A673 (cell line): ENCODE measurements around the gene CTXND1. TPM values are rescaled to one million over a fixed set of nuclear protein-coding genes. Genes with fewer than 3 reads are reported as not detected.

Experiments
- BruUV-seq: library from RNA; stranded (reverse); fragments of 400-500 nt; replicated peaks from 2 replicates; lab custom pipeline; 2021; lab: Mats Ljungman, UMichigan
- CTCF ChIA-PET: fragments of 300-600 bp; sonication (Branson Sonifier 250); formaldehyde crosslinking; loops from one replicate; lab custom pipeline; 2022; ENCODE audit warnings: antibody characterized with exemption; lab: Charles Lee
- POLR2A ChIA-PET: fragments of 300-600 bp; sonication (Branson Sonifier 250); formaldehyde crosslinking; loops from one replicate; lab custom pipeline; 2022; ENCODE audit warnings: antibody characterized with exemption; ENCODE audit not compliant: low non-redundant PET; lab: Charles Lee
- DNase-seq: peaks from one replicate; pipeline ENCODE4 v3.0.0-alpha.2; 2015; ENCODE audit warnings: low spot score
- H3K27ac ChIP-seq: fragments of 200-600 bp; sonication (generic); 2 replicates; pipeline ENCODE4 v1.5.1; 2016; ENCODE audit warnings: mixed run types, low read depth, mild to moderate bottlenecking, mixed read lengths, antibody characterized with exemption, low read length; ENCODE audit not compliant: poor library complexity, severe bottlenecking
- H3K27me3 ChIP-seq: fragments of 200-600 bp; sonication (generic); replicated peaks from 2 replicates; pipeline ENCODE4 v1.6.1; 2017; ENCODE audit warnings: mixed run types, low read depth, mild to moderate bottlenecking, mixed read lengths, antibody characterized with exemption, low read length; ENCODE audit not compliant: insufficient read depth, poor library complexity
- H3K36me3 ChIP-seq: fragments of 200-600 bp; sonication (generic); 2 replicates; pipeline ENCODE4 v1.6.1; 2016; ENCODE audit warnings: mixed run types, mild to moderate bottlenecking, mixed read lengths, antibody characterized with exemption, low read length; ENCODE audit not compliant: insufficient read depth, poor library complexity, severe bottlenecking
- H3K4me1 ChIP-seq: fragments of 200-600 bp; sonication (generic); 2 replicates; pipeline ENCODE4 v1.6.1; 2017; ENCODE audit warnings: mixed run types, mild to moderate bottlenecking, mixed read lengths, antibody characterized with exemption, low read length; ENCODE audit not compliant: insufficient read depth, poor library complexity, severe bottlenecking
- H3K4me3 ChIP-seq: fragments of 200-600 bp; sonication (generic); 2 replicates; pipeline ENCODE4 v1.5.1; 2016; ENCODE audit warnings: low read depth, mixed run types, mild to moderate bottlenecking, mixed read lengths, low read length; ENCODE audit not compliant: poor library complexity, severe bottlenecking
- H3K9me3 ChIP-seq: fragments of 200-600 bp; sonication (generic); 2 replicates; pipeline ENCODE4 v1.6.1; 2016; ENCODE audit warnings: mixed run types, low read depth, mild to moderate bottlenecking, mixed read lengths, antibody characterized with exemption, low read length; ENCODE audit not compliant: poor library complexity, severe bottlenecking
- EZH2 ChIP-seq: fragments of 200-600 bp; sonication (generic); IDR thresholded peaks from 2 replicates; pipeline ENCODE4 v1.6.1; 2017; ENCODE audit warnings: borderline replicate concordance, low read depth, mild to moderate bottlenecking, mixed read lengths, antibody characterized with exemption, low read length; ENCODE audit not compliant: poor library complexity, severe bottlenecking
- intact Hi-C: fragments of 100-400 bp; cut with micrococcal nuclease; formaldehyde crosslinking; loops from one replicate; pipeline ENCODE4 v1.10.0; 2022; ENCODE audit not compliant: unreplicated experiment
- total RNA-seq: library from RNA; stranded (reverse); gene quantifications from 2 replicates; pipeline ENCODE4 v1.2.3, GENCODE V29; 2021
- TF ChIP-seq, protein P1 (sequence below): fragments of 300-800, 200-600 bp; sonication (generic); conservative IDR thresholded peaks from 2 replicates; pipeline ENCODE4 v1.5.1; 2017; ENCODE audit warnings: low read depth, mild to moderate bottlenecking, antibody characterized with exemption, low read length, moderate library complexity, mixed read lengths

CTXND1 gene
- total RNA-seq, 1 experiment from 2014 or later, result not detected

DNA sequence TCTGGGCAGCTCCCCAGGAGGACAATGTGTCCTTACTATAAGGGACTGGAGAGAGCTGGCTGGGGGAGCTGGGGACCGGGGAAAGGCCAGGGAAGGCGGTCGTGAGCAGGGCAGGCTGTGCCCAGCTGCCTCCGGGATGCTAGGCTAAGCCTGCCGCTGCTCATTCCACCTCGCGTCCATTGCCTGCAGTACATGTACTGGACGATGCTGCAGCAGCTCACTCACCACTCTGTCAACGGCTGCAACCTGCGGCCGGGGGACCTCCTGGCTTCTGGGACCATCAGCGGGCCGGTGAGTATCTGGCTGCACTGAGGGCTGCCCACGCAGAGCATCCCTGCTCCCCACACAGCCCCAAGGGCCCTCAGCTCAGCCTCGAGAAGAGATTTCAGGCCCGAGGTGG lies 72.1 kb downstream of the CTXND1 start:
- intact Hi-C loops, result loop anchor here (10.0 kb wide), 1 partner anchor 185 kb away; no protein-coding TSS in a partner anchor
- DNase-seq, result no peak
- TF ChIP-seq, protein P1, sequence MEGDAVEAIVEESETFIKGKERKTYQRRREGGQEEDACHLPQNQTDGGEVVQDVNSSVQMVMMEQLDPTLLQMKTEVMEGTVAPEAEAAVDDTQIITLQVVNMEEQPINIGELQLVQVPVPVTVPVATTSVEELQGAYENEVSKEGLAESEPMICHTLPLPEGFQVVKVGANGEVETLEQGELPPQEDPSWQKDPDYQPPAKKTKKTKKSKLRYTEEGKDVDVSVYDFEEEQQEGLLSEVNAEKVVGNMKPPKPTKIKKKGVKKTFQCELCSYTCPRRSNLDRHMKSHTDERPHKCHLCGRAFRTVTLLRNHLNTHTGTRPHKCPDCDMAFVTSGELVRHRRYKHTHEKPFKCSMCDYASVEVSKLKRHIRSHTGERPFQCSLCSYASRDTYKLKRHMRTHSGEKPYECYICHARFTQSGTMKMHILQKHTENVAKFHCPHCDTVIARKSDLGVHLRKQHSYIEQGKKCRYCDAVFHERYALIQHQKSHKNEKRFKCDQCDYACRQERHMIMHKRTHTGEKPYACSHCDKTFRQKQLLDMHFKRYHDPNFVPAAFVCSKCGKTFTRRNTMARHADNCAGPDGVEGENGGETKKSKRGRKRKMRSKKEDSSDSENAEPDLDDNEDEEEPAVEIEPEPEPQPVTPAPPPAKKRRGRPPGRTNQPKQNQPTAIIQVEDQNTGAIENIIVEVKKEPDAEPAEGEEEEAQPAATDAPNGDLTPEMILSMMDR, result no peak
- TF ChIP-seq EZH2, result no peak
- H3K4me1 ChIP-seq, result no peaks in the 10 kb centered on the region
- POLR2A ChIA-PET, result interaction anchor here (0.5 kb wide), 1 partner anchor 102 kb away, joined by 6 read pairs; no protein-coding TSS in a partner anchor
- CTCF ChIA-PET, result no interaction called here
- H3K27ac ChIP-seq, result no peak overlapping the region
- no peaks in the 10 kb centered on the region for H3K36me3 ChIP-seq
- H3K4me3 ChIP-seq, result no peak overlapping the region
- H3K9me3 ChIP-seq, result no peaks in the 10 kb centered on the region
- H3K27me3 ChIP-seq, result no peaks in the 10 kb centered on the region
- no TSS peak for BruUV-seq

DNA sequence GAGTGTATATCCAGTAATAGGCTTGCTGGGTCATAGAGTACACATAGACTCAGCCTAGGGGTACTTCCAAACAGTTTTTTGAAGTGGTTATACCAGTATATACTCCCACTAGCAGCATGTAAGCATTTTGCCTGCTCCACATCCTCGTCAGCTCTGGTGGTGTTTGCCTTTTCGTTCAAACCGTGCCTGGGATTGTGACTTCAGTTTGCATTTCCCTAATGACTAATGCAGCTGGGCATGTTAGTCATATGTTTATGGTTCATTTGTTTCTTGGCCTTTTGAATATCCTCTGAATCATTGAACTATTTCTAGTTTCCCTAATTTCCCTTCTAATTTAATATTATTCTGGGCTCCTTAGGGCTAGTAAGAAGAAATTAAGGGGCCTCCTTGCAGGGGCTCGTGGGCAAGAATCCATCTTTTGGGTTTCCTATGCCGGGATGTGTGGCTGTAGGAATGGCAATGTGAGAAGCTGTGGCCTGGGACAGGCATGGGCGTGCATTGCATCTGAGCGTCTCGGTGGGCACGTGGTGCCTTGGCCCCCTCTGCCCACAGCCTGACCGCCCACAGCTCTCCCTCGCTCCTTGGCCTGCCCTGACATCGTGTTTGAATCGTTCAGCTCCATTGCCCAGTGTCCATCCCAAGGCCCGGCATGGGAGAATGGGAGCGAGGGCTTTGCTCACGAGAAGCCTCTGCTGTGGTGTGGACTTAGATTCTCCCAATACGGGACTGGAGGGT lies 72.8 kb downstream of the CTXND1 start:
- ChIA-PET POLR2A (interaction anchor here (0.5 kb wide), 1 partner anchor 103 kb away, joined by 6 read pairs; no protein-coding TSS in a partner anchor), CTCF (no interaction called here)
- DNase-seq, result no peak
- intact Hi-C loops, result loop anchor here (10.0 kb wide), 1 partner anchor 184 kb away; no protein-coding TSS in a partner anchor
- no TSS peak for BruUV-seq
- H3K27ac ChIP-seq, result no peak overlapping the region
- no peaks in the 10 kb centered on the region for H3K4me1 ChIP-seq
- no peaks in the 10 kb centered on the region for H3K27me3 ChIP-seq
- H3K4me3 ChIP-seq, result no peak overlapping the region
- no peaks in the 10 kb centered on the region for H3K9me3 ChIP-seq
- H3K36me3 ChIP-seq, result no peaks in the 10 kb centered on the region
- TF ChIP-seq, protein P1, result no peak
- TF ChIP-seq EZH2, result no peak

DNA sequence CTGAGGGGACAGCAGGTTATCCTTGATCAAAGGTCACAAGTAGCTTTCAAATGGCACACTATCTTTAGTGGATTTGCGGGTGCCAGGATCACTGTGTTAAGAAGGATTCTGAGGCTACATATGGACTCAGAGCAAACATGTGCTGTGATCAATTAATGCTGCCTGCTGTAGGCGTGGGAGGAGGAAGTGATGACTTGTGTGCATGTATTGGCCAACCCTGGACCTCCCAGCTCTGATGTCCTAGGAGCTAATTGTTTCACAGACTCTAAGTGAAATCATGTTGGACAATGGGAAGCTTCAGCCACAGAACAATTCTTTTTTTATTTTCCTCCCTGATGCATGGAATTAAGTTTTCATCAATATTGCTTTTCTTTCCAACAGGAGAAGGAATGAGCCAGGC lies 74.9 kb downstream of the CTXND1 start:
- TF ChIP-seq EZH2, result no peak
- TF ChIP-seq, protein P1, result no peak
- POLR2A ChIA-PET, result no interaction called here

More for the DNA sequence above, 74.9 kb downstream of the CTXND1 start:
- Histone ChIP-seq H3K27ac (no peak overlapping the region), H3K27me3 (no peaks in the 10 kb centered on the region), H3K36me3 (no peaks in the 10 kb centered on the region), H3K4me1 (no peaks in the 10 kb centered on the region), H3K4me3 (no peak overlapping the region), H3K9me3 (no peaks in the 10 kb centered on the region)
- CTCF ChIA-PET, result interaction anchor here (0.5 kb wide), 1 partner anchor 25 kb away, joined by 12 read pairs; the partner anchor contains the start of gene FAH
- no TSS peak for BruUV-seq
- intact Hi-C loops, result loop anchor here (10.0 kb wide), 1 partner anchor 182 kb away; no protein-coding TSS in a partner anchor
- DNase-seq, result no peak
